GM12864 (cell line): ENCODE measurements around the gene RHBG.

Source experiments
- DNase-seq: peaks from one replicate; pipeline ENCODE4 v3.0.0-alpha.2; 2011; ENCODE audit warnings: low read depth
- H3K4me3 ChIP-seq: 2 replicates; pipeline ENCODE4 v1.5.1; 2011; ENCODE audit warnings: mild to moderate bottlenecking, low read depth, low read length, control low read depth
- CTCF ChIP-seq: IDR thresholded peaks from 2 replicates; pipeline ENCODE4 v1.5.1; 2011; ENCODE audit warnings: low read depth, mild to moderate bottlenecking, moderate library complexity, low read length, control low read depth, inconsistent platforms; ENCODE audit errors: missing control alignments

RHBG gene

DNA sequence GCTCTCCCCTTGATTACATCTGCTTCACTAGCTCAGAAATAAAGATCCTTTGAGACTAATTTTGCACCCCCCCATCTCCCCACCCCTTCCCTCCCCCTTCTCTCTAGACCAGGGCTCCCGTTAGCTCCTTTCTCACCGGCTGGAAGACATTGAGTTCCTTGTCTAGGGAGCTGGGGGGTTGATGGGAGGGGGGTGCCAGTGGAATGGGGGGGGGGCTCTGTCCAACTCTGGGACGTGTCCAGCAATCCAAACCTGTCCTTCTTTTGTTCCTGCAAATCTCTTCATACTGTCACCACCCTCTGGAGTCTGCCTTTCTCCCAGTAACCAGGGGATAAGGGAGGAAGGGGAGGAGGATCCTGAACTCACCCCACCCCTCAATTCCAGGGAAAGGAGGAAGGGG is 61.9 kb downstream of the RHBG start:
- no peak for TF ChIP-seq CTCF
- H3K4me3 ChIP-seq = no peak overlapping the region
- DNase-seq = no peak

- no peak for DNase-seq
- no peak for TF ChIP-seq CTCF
Observed at GRCh38 chr1:156431366-156431765, 62.4 kb downstream of the RHBG start.

GRCh38 chr1:156431769-156432668 is 63.0 kb downstream of the RHBG start:
- TF ChIP-seq CTCF = no peak
- H3K4me3 ChIP-seq = no peak overlapping the region
- DNase-seq = no peak

More at GRCh38 chr1:156431366-156431765, 62.4 kb downstream of the RHBG start:
- no peak overlapping the region for H3K4me3 ChIP-seq

DNA sequence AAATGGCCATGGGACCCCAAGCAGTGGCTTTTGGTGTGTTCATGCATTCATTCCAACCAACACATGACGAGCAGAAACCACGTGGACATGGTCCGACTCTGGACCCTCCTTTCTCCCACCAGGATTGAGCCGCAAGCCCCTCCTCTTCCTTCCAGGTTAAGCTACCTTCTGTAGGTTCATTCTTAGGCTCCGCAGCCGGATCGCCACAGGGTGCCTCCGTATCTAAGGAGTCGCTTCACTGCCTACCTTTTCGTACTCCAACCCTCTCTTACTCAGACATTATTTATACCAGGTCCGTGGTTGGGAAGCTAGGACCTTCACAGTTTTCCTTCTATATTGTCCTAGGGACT is 63.6 kb downstream of the RHBG start:
- TF ChIP-seq CTCF = no peak
- no peak for DNase-seq
- H3K4me3 ChIP-seq = no peak overlapping the region

GRCh38 chr1:156433032-156433431 is 64.0 kb downstream of the RHBG start:
- no peak for DNase-seq
- no peak overlapping the region for H3K4me3 ChIP-seq
- TF ChIP-seq CTCF = no peak

- no peak overlapping the region for H3K4me3 ChIP-seq
- TF ChIP-seq CTCF = no peak
Observed at GRCh38 chr1:156433602-156434001, 64.6 kb downstream of the RHBG start.

More at GRCh38 chr1:156433602-156434001, 64.6 kb downstream of the RHBG start:
- no peak for DNase-seq
